Astrocyte (in vitro differentiated cells and primary cell): ENCODE data around the gene TOP1. TPM values are rescaled to one million over a fixed set of nuclear protein-coding genes. Genes with fewer than 3 reads are reported as not detected.

ENCODE experiments used
- DNase-seq: peaks from one replicate; pipeline ENCODE4 v3.0.0-alpha.2; 2010; ENCODE audit warnings: low read depth
- FAIRE-seq: peaks from 2 replicates; lab custom pipeline; 2011; peaks lifted over from hg19 to GRCh38; lab: Jason Lieb, UNC
- H2AFZ ChIP-seq: 2 replicates; pipeline ENCODE4 v1.6.0; 2012; ENCODE audit warnings: low read depth, low read length, inconsistent platforms
- H3K27ac ChIP-seq: 2 replicates; pipeline ENCODE4 v1.5.1; 2011; ENCODE audit warnings: low read depth, low read length, inconsistent platforms
- H3K27me3 ChIP-seq: 2 replicates; pipeline ENCODE4 v1.6.0; 2011; ENCODE audit warnings: low read length, inconsistent platforms; ENCODE audit not compliant: insufficient read depth
- H3K36me3 ChIP-seq: 2 replicates; pipeline ENCODE4 v1.5.1; 2011; ENCODE audit warnings: low read length, inconsistent platforms; ENCODE audit not compliant: insufficient read depth
- H3K4me1 ChIP-seq: 2 replicates; pipeline ENCODE4 v1.5.1; 2011; ENCODE audit warnings: low read length, inconsistent platforms; ENCODE audit not compliant: insufficient read depth
- H3K4me2 ChIP-seq: 2 replicates; pipeline ENCODE4 v1.6.0; 2012; ENCODE audit warnings: low read length, inconsistent platforms
- H3K4me3 ChIP-seq: 2 replicates; pipeline ENCODE4 v1.5.1; 2011; ENCODE audit warnings: low read depth, mild to moderate bottlenecking, low read length, inconsistent platforms; ENCODE audit not compliant: insufficient read depth
- H3K79me2 ChIP-seq: 2 replicates; pipeline ENCODE4 v1.6.0; 2012; ENCODE audit warnings: mild to moderate bottlenecking, low read length, inconsistent platforms; ENCODE audit not compliant: insufficient read depth
- H3K9ac ChIP-seq: 2 replicates; pipeline ENCODE4 v1.6.0; 2012; ENCODE audit warnings: mild to moderate bottlenecking, low read length, inconsistent platforms
- H3K9me3 ChIP-seq: 2 replicates; pipeline ENCODE4 v1.5.1; 2012; ENCODE audit warnings: low read depth, mild to moderate bottlenecking, low read length, inconsistent platforms; ENCODE audit not compliant: insufficient read depth
- H4K20me1 ChIP-seq: 2 replicates; pipeline ENCODE4 v1.6.0; 2012; ENCODE audit warnings: low read length, inconsistent platforms; ENCODE audit not compliant: insufficient read depth
- H3K27ac Mint-ChIP-seq: one replicate; pipeline ENCODE4 v1.8.0; 2021; ENCODE audit warnings: mild to moderate bottlenecking, mixed read lengths; ENCODE audit not compliant: unreplicated experiment
- H3K27me3 Mint-ChIP-seq: one replicate; pipeline ENCODE4 v1.8.0; 2021; ENCODE audit warnings: low read depth, mixed read lengths; ENCODE audit not compliant: unreplicated experiment
- H3K36me3 Mint-ChIP-seq: one replicate; pipeline ENCODE4 v1.8.0; 2021; ENCODE audit warnings: low read depth, mixed read lengths; ENCODE audit not compliant: unreplicated experiment
- H3K4me1 Mint-ChIP-seq: one replicate; pipeline ENCODE4 v1.8.0; 2021; ENCODE audit warnings: low read depth, mixed read lengths; ENCODE audit not compliant: unreplicated experiment
- H3K4me3 Mint-ChIP-seq: one replicate; pipeline ENCODE4 v1.8.0; 2021; ENCODE audit warnings: mild to moderate bottlenecking, moderate library complexity, mixed read lengths; ENCODE audit not compliant: unreplicated experiment
- H3K9me3 Mint-ChIP-seq: one replicate; pipeline ENCODE4 v1.8.0; 2021; ENCODE audit warnings: mild to moderate bottlenecking, mixed read lengths; ENCODE audit not compliant: unreplicated experiment
- CTCF ChIP-seq: IDR thresholded peaks from 2 replicates; pipeline ENCODE4 v1.5.1; 2011; ENCODE audit warnings: low read depth, mild to moderate bottlenecking, inconsistent platforms, low read length, moderate library complexity; ENCODE audit not compliant: insufficient read depth
- EZH2 ChIP-seq: IDR thresholded peaks from 2 replicates; pipeline ENCODE4 v1.6.1; 2012; ENCODE audit warnings: mild to moderate bottlenecking, low read length, inconsistent platforms; ENCODE audit not compliant: insufficient read depth
- total RNA-seq: library from RNA; stranded (reverse); gene quantifications from 2 replicates; pipeline ENCODE4 v1.2.1, GENCODE V29; 2021

The TOP1 gene
- total RNA-seq, 1 donor from 2014 or later, result 63.5 TPM

- Histone ChIP-seq H3K4me2 (no peak overlapping the region), H4K20me1 (peaks cover 92% of the 10 kb centered on the region), H3K4me3 (no peak overlapping the region), H3K9me3 (no peaks in the 10 kb centered on the region), H3K4me1 (peaks cover 26% of the 10 kb centered on the region), H3K27ac (no peak overlapping the region), H3K79me2 (peaks cover 96% of the 10 kb centered on the region), H3K27me3 (no peaks in the 10 kb centered on the region), H3K36me3 (no peaks in the 10 kb centered on the region), H3K9ac (no peak overlapping the region), H2AFZ (no peak overlapping the region)
- Mint-ChIP-seq H3K4me1 (peaks cover 67% of the 10 kb centered on the region), H3K27ac (no peak overlapping the region), H3K9me3 (no peaks in the 10 kb centered on the region), H3K36me3 (peaks cover 4% of the 10 kb centered on the region), H3K27me3 (no peaks in the 10 kb centered on the region), H3K4me3 (no peak overlapping the region)
- no peak for FAIRE-seq
- TF ChIP-seq EZH2, result no peak
- no peak for TF ChIP-seq CTCF
- no peak for DNase-seq
These were observed 26.2 kb downstream of the TOP1 start for GRCh38 chr20:41054847-41055230.

- TF ChIP-seq CTCF (no peak), EZH2 (no peak)
- H3K27ac Mint-ChIP-seq, result no peak overlapping the region
- peaks cover 22% of the 10 kb centered on the region for H3K4me1 ChIP-seq
- peaks cover 4% of the 10 kb centered on the region for H3K36me3 Mint-ChIP-seq
- H3K4me2 ChIP-seq, result no peak overlapping the region
- H3K9ac ChIP-seq, result no peak overlapping the region
- H4K20me1 ChIP-seq, result peaks cover 90% of the 10 kb centered on the region
- H3K9me3 Mint-ChIP-seq, result no peaks in the 10 kb centered on the region
- peaks cover 97% of the 10 kb centered on the region for H3K79me2 ChIP-seq
- no peak overlapping the region for H2AFZ ChIP-seq
- H3K9me3 ChIP-seq, result no peaks in the 10 kb centered on the region
- H3K4me3 Mint-ChIP-seq, result no peak overlapping the region
- no peak for DNase-seq
- no peak overlapping the region for H3K27ac ChIP-seq
- H3K36me3 ChIP-seq, result no peaks in the 10 kb centered on the region
- H3K4me1 Mint-ChIP-seq, result peaks cover 59% of the 10 kb centered on the region
- no peaks in the 10 kb centered on the region for H3K27me3 ChIP-seq
- H3K4me3 ChIP-seq, result no peak overlapping the region
- no peak for FAIRE-seq
- H3K27me3 Mint-ChIP-seq, result no peaks in the 10 kb centered on the region
These were observed 27.1 kb downstream of the TOP1 start for GRCh38 chr20:41055679-41056078.

- Histone ChIP-seq H3K79me2 (peaks cover 97% of the 10 kb centered on the region), H3K4me3 (peak overlapping the region; percentile 2), H2AFZ (no peak overlapping the region), H3K9me3 (no peaks in the 10 kb centered on the region), H3K4me1 (peaks cover 19% of the 10 kb centered on the region), H3K4me2 (peak overlapping the region; percentile 51), H4K20me1 (peaks cover 86% of the 10 kb centered on the region), H3K9ac (peak overlapping the region; percentile 7), H3K36me3 (peaks cover 17% of the 10 kb centered on the region), H3K27me3 (no peaks in the 10 kb centered on the region), H3K27ac (peak overlapping the region; percentile 57)
- peaks cover 6% of the 10 kb centered on the region for H3K36me3 Mint-ChIP-seq
- H3K4me3 Mint-ChIP-seq, result no peak overlapping the region
- TF ChIP-seq CTCF, result no peak
- TF ChIP-seq EZH2, result no peak
- peaks cover 39% of the 10 kb centered on the region for H3K4me1 Mint-ChIP-seq
- FAIRE-seq, result no peak
- H3K27ac Mint-ChIP-seq, result peak overlapping the region; percentile 51
- DNase-seq, result peak; percentile 86
- H3K9me3 Mint-ChIP-seq, result no peaks in the 10 kb centered on the region
- H3K27me3 Mint-ChIP-seq, result no peaks in the 10 kb centered on the region
These were observed 29.5 kb downstream of the TOP1 start for GRCh38 chr20:41057999-41058673.
